Retinal pigment epithelial cell (primary cell): ENCODE results near the gene RBFA.
A peak's percentile ranks its signal among the peaks of the same experiment; 100 is the strongest.

Experiments
- DNase-seq: peaks from one replicate; pipeline ENCODE4 v3.0.0-alpha.2; 2010; ENCODE audit warnings: low read depth
- H3K4me3 ChIP-seq: 2 replicates; pipeline ENCODE4 v1.5.1; 2011; ENCODE audit warnings: mild to moderate bottlenecking, low read length, control low read depth, moderate library complexity
- TF ChIP-seq, protein P1 (sequence below): conservative IDR thresholded peaks from 2 replicates; pipeline ENCODE4 v1.5.1; 2011; ENCODE audit warnings: low read depth, low read length, control low read depth, inconsistent platforms

Gene RBFA, protein sequence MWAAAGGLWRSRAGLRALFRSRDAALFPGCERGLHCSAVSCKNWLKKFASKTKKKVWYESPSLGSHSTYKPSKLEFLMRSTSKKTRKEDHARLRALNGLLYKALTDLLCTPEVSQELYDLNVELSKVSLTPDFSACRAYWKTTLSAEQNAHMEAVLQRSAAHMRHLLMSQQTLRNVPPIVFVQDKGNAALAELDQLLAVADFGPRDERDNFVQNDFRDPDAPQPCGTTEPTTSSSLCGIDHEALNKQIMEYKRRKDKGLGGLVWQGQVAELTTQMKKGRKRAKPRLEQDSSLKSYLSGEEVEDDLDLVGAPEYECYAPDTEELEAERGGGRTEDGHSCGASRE

DNA sequence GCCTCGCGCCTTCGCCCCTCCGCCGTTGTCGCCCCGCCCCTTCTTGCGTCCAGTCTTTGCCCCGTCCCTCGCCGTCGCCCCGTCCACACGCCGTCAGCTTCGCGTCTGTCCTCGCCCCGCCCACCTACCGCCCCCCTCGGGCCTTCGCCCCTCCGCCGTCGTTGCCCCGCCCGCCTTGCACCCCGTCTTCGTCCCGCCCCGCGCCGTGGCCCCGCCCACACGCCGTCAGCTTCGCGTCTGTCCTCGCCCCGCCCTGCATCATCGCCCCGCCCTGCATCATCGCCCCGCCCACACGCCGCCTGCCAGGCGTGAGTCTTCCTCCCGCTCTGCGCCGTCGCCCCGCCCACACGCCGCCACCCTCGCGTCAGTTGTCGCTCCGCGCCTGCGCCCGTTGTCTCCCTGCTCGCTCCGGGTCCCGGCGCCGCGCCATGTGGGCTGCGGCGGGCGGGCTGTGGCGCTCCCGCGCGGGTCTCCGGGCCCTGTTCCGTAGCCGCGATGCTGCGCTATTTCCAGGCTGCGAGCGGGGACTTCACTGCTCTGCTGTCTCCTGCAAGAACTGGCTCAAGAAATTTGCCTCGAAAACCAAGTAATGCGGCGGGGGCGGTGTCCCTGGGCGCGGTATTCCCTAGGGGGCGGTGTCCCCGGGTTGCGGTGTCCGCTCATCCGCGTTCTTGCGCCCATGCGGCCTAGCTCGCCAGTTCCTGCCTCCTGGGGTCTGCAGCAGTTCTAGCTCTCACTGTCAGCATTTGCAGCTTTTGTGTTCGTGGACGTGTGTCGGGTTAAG is at the start of gene RBFA:
TSS of gene RBFA (plus strand) at position 367 of the 784 bp plus-strand sequence. CDS start at position 429, 62 bp downstream.
- TF ChIP-seq, protein P1, sequence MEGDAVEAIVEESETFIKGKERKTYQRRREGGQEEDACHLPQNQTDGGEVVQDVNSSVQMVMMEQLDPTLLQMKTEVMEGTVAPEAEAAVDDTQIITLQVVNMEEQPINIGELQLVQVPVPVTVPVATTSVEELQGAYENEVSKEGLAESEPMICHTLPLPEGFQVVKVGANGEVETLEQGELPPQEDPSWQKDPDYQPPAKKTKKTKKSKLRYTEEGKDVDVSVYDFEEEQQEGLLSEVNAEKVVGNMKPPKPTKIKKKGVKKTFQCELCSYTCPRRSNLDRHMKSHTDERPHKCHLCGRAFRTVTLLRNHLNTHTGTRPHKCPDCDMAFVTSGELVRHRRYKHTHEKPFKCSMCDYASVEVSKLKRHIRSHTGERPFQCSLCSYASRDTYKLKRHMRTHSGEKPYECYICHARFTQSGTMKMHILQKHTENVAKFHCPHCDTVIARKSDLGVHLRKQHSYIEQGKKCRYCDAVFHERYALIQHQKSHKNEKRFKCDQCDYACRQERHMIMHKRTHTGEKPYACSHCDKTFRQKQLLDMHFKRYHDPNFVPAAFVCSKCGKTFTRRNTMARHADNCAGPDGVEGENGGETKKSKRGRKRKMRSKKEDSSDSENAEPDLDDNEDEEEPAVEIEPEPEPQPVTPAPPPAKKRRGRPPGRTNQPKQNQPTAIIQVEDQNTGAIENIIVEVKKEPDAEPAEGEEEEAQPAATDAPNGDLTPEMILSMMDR, result peak; percentile 41
- peak within 1 kb of the TSS; percentile 78 for H3K4me3 ChIP-seq
- DNase-seq, result peak; percentile 88

DNA sequence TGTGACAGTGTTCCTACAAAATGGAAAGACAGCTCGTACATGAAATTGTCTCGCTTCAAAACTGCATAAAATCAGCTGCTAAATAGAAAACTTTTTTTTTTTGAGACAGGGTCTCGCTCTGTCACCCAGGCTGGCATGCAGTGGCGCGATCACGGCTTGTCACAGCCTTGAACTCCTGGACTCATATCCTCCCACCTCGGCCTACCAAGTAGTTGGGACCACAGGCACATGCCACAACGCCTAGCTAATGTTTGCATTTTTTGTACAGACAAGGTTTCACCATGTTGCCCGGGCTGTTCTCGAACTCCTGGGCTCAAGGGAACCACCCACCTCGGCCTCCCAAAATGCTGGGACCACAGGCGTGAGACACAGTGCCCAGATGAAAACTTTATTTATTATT is 49.1 kb upstream of the RBFA start:
- H3K4me3 ChIP-seq, result no peak overlapping the region
- TF ChIP-seq, protein P1, result no peak
- DNase-seq, result no peak

DNA sequence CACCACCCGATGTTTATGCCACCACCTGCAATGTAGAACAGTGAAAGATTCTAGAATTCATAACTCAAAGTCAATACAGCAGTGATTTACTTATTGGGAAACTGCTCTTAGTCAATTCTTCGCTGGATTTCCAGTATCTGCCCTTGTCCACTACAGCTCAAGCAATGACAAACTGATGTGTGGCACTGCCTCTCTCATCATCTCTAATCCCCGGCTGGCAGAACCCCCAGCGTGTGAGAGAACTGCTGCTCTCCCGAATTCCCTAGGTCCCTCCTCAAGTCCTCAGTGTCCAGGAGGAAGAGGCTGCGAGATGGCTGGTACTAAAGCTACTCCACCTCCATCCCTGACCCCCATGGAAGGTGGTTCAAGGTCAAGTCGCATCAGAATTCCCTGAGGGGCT is 47.5 kb upstream of the RBFA start:
- TF ChIP-seq, protein P1, result no peak
- H3K4me3 ChIP-seq, result peak overlapping the region; percentile 86
- no peak for DNase-seq

DNA sequence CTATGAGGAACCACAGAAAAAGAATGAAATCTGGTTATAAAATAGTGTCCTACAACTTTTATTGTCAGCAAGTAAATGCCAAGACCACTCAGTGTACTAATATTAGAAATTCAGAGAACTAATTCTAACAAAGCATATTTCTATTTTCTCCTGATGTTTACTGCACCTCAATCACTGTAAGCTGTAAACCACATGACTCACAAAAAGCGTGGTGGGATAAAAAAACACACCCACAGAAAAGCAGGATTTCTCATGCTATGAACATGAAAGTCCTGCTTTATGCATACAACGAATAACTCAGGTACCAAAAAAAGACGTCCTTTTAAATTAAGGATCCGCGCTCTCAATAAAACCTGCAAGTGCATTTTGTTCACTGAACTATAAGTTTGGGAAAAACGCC is 46.7 kb upstream of the RBFA start:
- no peak for DNase-seq
- peak overlapping the region; percentile 86 for H3K4me3 ChIP-seq
- TF ChIP-seq, protein P1, result no peak

DNA sequence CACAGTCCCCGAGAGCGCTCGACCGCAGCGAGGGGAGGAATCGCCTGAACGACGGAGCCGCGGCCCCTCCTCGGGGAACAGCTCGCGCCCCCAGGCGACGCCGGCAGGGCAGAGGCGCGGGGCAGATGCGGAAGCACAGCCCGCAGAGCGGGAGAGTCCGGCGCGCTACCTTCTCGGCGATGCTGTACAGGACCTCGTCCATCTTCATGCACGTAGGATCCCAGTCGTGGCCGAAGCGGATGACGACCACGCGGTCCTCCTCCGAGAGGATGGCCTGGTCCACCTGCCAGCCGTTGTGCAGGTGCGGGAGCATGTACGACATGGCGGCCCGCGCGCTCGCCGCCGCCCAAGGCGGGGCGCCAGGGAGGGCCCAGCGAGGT is 46.2 kb upstream of the RBFA start:
- TF ChIP-seq, protein P1, result peak; percentile 47
- peak overlapping the region; percentile 86 for H3K4me3 ChIP-seq
- DNase-seq, result no peak

DNA sequence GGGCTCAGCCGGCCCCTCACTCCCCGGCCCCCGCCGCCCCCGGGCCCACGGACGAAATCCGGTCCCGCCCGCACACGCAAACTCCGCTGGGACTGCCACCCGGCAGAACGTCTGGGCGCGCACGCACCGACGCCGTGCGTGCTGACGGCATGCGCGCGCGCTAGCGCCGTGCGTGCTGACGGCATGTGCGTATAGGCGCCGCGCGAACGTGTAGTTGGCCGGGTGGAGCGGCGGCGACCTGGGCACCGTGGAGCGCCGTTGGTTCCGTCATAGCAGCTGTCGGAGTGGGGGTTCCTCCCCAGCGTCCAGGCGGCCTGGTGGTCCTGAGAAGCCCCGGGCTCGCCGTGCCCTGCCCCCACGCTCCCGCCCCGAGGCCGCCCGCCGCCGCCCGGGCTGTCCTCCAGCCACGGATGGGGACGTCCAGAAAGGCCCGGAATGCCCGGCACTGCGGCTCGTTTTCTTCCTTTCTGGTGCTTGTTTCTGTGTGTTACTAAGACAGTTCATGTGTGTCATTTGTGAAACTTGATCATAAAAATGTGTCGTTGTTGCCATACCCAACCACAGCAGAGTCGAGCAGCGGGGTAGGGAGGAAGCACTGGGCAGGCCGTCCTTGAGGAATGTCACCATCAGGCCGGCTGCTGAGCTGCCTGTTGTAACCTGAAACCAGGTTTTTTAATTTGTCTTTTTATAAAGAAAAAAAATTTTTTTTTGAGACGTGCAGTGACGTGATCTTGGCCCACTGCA is 45.6 kb upstream of the RBFA start, which contains the start of gene TXNL4A:
TSS of gene TXNL4A (minus strand) at position 113 of the 744 bp plus-strand sequence. CDS start 171 bp downstream, outside the sequence.
- TF ChIP-seq, protein P1, result no peak
- DNase-seq, result peak; percentile 64
- H3K4me3 ChIP-seq, result peak within 1 kb of the TSS; percentile 86
